H9 (cell line): ENCODE results near the gene NPIPA3. TPM values are rescaled to one million over a fixed set of nuclear protein-coding genes. Genes with fewer than 3 reads are reported as not detected.
A peak's percentile ranks its signal among the peaks of the same experiment; 100 is the strongest.

ENCODE experiments used
- DNase-seq: peaks from one replicate; pipeline ENCODE4 v3.0.0-alpha.2; 2017
- H2AFZ ChIP-seq: one replicate; pipeline ENCODE4 v1.6.1; 2013; ENCODE audit warnings: mild to moderate bottlenecking, low read length, control low read depth, moderate library complexity
- H2AK5ac ChIP-seq: 2 replicates; pipeline ENCODE4 v1.6.1; 2013; ENCODE audit warnings: low read length, control low read depth, mixed read lengths; ENCODE audit not compliant: insufficient read length
- H2BK120ac ChIP-seq: one replicate; pipeline ENCODE4 v1.6.1; 2013; ENCODE audit warnings: low read depth, mild to moderate bottlenecking, low read length, control low read depth, inconsistent platforms; ENCODE audit not compliant: poor library complexity, severe bottlenecking
- H2BK12ac ChIP-seq: 2 replicates; pipeline ENCODE4 v1.6.1; 2013; ENCODE audit warnings: low read length, control low read depth, mixed read lengths, low read depth; ENCODE audit not compliant: insufficient read length
- H2BK15ac ChIP-seq: 2 replicates; pipeline ENCODE4 v1.6.1; 2013; ENCODE audit warnings: low read depth, low read length, control low read depth
- H2BK20ac ChIP-seq: one replicate; pipeline ENCODE4 v1.6.1; 2013; ENCODE audit warnings: low read depth, mild to moderate bottlenecking, low read length, control low read depth, inconsistent platforms; ENCODE audit not compliant: poor library complexity, severe bottlenecking
- H2BK5ac ChIP-seq: 2 replicates; pipeline ENCODE4 v1.6.1; 2013; ENCODE audit warnings: low read length, control low read depth, mixed read lengths; ENCODE audit not compliant: insufficient read length
- H3K14ac ChIP-seq: 2 replicates; pipeline ENCODE4 v1.6.1; 2013; ENCODE audit warnings: low read length, control low read depth; ENCODE audit not compliant: insufficient read depth
- H3K18ac ChIP-seq: 2 replicates; pipeline ENCODE4 v1.6.1; 2013; ENCODE audit warnings: low read depth, mild to moderate bottlenecking, mixed read lengths, low read length, control low read depth; ENCODE audit not compliant: insufficient read length
- H3K23ac ChIP-seq: 2 replicates; pipeline ENCODE4 v1.6.1; 2013; ENCODE audit warnings: low read length, control low read depth, mixed read lengths, low read depth; ENCODE audit not compliant: insufficient read length
- H3K23me2 ChIP-seq: 2 replicates; pipeline ENCODE4 v1.6.1; 2013; ENCODE audit warnings: low read depth, mild to moderate bottlenecking, mixed read lengths, low read length, control low read depth; ENCODE audit not compliant: insufficient read length, poor library complexity, severe bottlenecking
- H3K27ac ChIP-seq: 2 replicates; pipeline ENCODE4 v1.5.1; 2013; ENCODE audit warnings: low read length, control low read depth, mixed read lengths, low read depth; ENCODE audit not compliant: insufficient read length
- H3K27me3 ChIP-seq: 2 replicates; pipeline ENCODE4 v1.6.1; 2013; ENCODE audit warnings: low read length, control low read depth, inconsistent platforms; ENCODE audit not compliant: insufficient read depth
- H3K4ac ChIP-seq: 2 replicates; pipeline ENCODE4 v1.6.1; 2013; ENCODE audit warnings: low read depth, mild to moderate bottlenecking, control low read depth, inconsistent platforms, low read length, moderate library complexity
- H3K4me1 ChIP-seq: 2 replicates; pipeline ENCODE4 v1.6.1; 2013; ENCODE audit warnings: low read length, control low read depth, inconsistent platforms; ENCODE audit not compliant: insufficient read depth
- H3K4me2 ChIP-seq: 2 replicates; pipeline ENCODE4 v1.6.1; 2013; ENCODE audit warnings: low read length, control low read depth, mixed read lengths; ENCODE audit not compliant: insufficient read length, insufficient read depth
- H3K56ac ChIP-seq: 2 replicates; pipeline ENCODE4 v1.6.1; 2013; ENCODE audit warnings: low read depth, mild to moderate bottlenecking, mixed read lengths, low read length, control low read depth; ENCODE audit not compliant: insufficient read length
- H3K79me1 ChIP-seq: 2 replicates; pipeline ENCODE4 v1.6.1; 2013; ENCODE audit warnings: low read depth, mild to moderate bottlenecking, moderate library complexity, low read length, control low read depth, inconsistent platforms; ENCODE audit not compliant: insufficient read depth, poor library complexity, severe bottlenecking
- H3K79me2 ChIP-seq: 2 replicates; pipeline ENCODE4 v1.6.1; 2013; ENCODE audit warnings: low read length, control low read depth, inconsistent platforms; ENCODE audit not compliant: insufficient read depth
- H3K9ac ChIP-seq: 2 replicates; pipeline ENCODE4 v1.6.1; 2013; ENCODE audit warnings: low read length, control low read depth, mixed read lengths; ENCODE audit not compliant: insufficient read length; ENCODE audit errors: extremely low read depth
- H3K9me3 ChIP-seq: one replicate; pipeline ENCODE4 v1.6.1; 2013; ENCODE audit warnings: low read depth, low read length, inconsistent platforms; ENCODE audit not compliant: control insufficient read depth
- H3T11ph ChIP-seq: one replicate; pipeline ENCODE4 v1.6.1; 2013; ENCODE audit warnings: mild to moderate bottlenecking, low read length, control low read depth, inconsistent platforms
- H4K20me1 ChIP-seq: one replicate; pipeline ENCODE4 v1.6.1; 2013; ENCODE audit not compliant: control insufficient read depth, insufficient read length, insufficient read depth
- H4K5ac ChIP-seq: 2 replicates; pipeline ENCODE4 v1.6.1; 2013; ENCODE audit warnings: low read depth, mild to moderate bottlenecking, mixed read lengths, low read length, control low read depth; ENCODE audit not compliant: insufficient read length
- H4K8ac ChIP-seq: replicated peaks from 2 replicates; pipeline ENCODE4 v1.6.1; 2013; ENCODE audit warnings: low read length, control low read depth, mixed read lengths, low read depth; ENCODE audit not compliant: insufficient read length
- H4K91ac ChIP-seq: 2 replicates; pipeline ENCODE4 v1.6.1; 2013; ENCODE audit warnings: low read depth, mild to moderate bottlenecking, moderate library complexity, mixed read lengths, low read length, control low read depth; ENCODE audit not compliant: insufficient read length
- H3K27ac Mint-ChIP-seq, 3 experiments: 2 replicates in 2 of 3; 3 replicates in 1 of 3; pipeline ENCODE4 v1.8.0; 2020 to 2021; ENCODE audit warnings: mixed read lengths in 3 of 3, mild to moderate bottlenecking in 1 of 3, moderate library complexity in 1 of 3
- H3K27me3 Mint-ChIP-seq: 2 replicates; pipeline ENCODE4 v1.8.0; 2021; ENCODE audit warnings: low read depth, mild to moderate bottlenecking, moderate library complexity, mixed read lengths
- H3K36me3 Mint-ChIP-seq, 3 experiments: 2 replicates in 2 of 3; 3 replicates in 1 of 3; pipeline ENCODE4 v1.8.0; 2020 to 2021; ENCODE audit warnings: low read depth in 3 of 3, mixed read lengths in 3 of 3; ENCODE audit not compliant: insufficient read depth in 1 of 3
- H3K4me1 Mint-ChIP-seq, 2 experiments: 2 replicates each; pipeline ENCODE4 v1.8.0; 2020; ENCODE audit warnings: mixed read lengths in 2 of 2
- H3K4me3 Mint-ChIP-seq, 2 experiments: 2 replicates in 1 of 2; 3 replicates in 1 of 2; pipeline ENCODE4 v1.8.0; 2020 to 2021; ENCODE audit warnings: mild to moderate bottlenecking in 2 of 2, mixed read lengths in 2 of 2, moderate library complexity in 1 of 2
- H3K9me3 Mint-ChIP-seq, 2 experiments: 2 replicates in 1 of 2; 3 replicates in 1 of 2; pipeline ENCODE4 v1.8.0; 2020; ENCODE audit warnings: mild to moderate bottlenecking in 2 of 2, mixed read lengths in 2 of 2, moderate library complexity in 1 of 2
- WGBS: extraction: QIAGEN DNeasy Blood & Tissue Kit; methylation state at CpG from one replicate; pipeline ENCODE4 v1.1.7; 2013; ENCODE audit warnings: missing lambda C conversion rate, low lambda C conversion rate, mixed read lengths; ENCODE audit not compliant: insufficient read length; ENCODE audit errors: extremely low coverage; 5-methylcytosine and 5-hydroxymethylcytosine counted together
- total RNA-seq: library from RNA; stranded (reverse); gene quantifications from 2 replicates; pipeline ENCODE4 v1.2.1, GENCODE V29; 2021
- TF ChIP-seq, protein P1 (sequence below): fragments of 200-600 bp; sonication (generic); conservative IDR thresholded peaks from 3 replicates; pipeline ENCODE4 v1.8.0; 2021; ENCODE audit warnings: antibody characterized with exemption, mild to moderate bottlenecking

The NPIPA3 gene
- total RNA-seq, 1 experiment from 2014 or later = 1.3 TPM

DNA sequence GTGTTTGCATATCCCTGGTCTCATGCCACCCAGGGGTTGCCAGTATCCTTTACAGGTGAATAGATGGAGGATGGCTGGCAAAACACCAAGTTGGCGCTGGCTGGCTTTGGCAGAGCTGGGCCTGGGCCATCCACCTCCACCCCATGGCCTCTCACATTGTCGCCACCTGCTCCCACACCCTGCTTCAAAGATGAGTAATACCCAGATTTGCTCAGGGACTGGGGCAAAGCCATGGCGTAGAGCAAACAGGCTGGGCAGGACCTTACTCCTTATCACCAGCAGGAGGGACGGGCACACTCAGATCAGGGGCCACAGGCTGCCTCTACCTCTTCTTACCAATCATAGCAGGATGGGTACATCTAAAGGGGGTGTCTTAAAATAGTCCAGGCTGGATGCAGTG is 33.4 kb upstream of the NPIPA3 start:
- Histone ChIP-seq H3K18ac (no peak overlapping the region), H4K5ac (no peak overlapping the region), H3K14ac (no peak overlapping the region), H4K20me1 (peaks cover 3% of the 10 kb centered on the region), H2BK120ac (no peak overlapping the region), H3T11ph (no peak overlapping the region), H3K27ac (no peak overlapping the region), H2BK20ac (no peak overlapping the region), H2AFZ (no peak overlapping the region), H3K27me3 (no peaks in the 10 kb centered on the region), H2AK5ac (no peak overlapping the region), H3K9ac (no peak overlapping the region), H3K4me2 (no peak overlapping the region), H3K23ac (no peak overlapping the region), H2BK5ac (no peak overlapping the region), H3K79me1 (no peaks in the 10 kb centered on the region), H4K8ac (no peak overlapping the region), H3K4me1 (no peaks in the 10 kb centered on the region), H3K4ac (no peak overlapping the region), H3K9me3 (no peaks in the 10 kb centered on the region), H3K23me2 (no peaks in the 10 kb centered on the region), H2BK12ac (no peak overlapping the region), H3K56ac (no peak overlapping the region), H2BK15ac (no peak overlapping the region), H3K79me2 (no peaks in the 10 kb centered on the region), H4K91ac (no peak overlapping the region)
- peak; percentile 30 for DNase-seq
- no CpG with 5 or more reads among the region's 4 CpGs for WGBS
- Mint-ChIP-seq H3K27ac (no peak overlapping the region; a peak in 1 of 7 replicates), H3K4me1 (no peaks in the 10 kb centered on the region), H3K4me3 (no peak overlapping the region), H3K9me3 (no peaks in the 10 kb centered on the region), H3K27me3 (no peaks in the 10 kb centered on the region), H3K36me3 (peaks cover 19 to 43% (median 39%) of the 10 kb centered on the region in 3 experiments; a peak in 6 of 7 replicates)
- TF ChIP-seq, protein P1, sequence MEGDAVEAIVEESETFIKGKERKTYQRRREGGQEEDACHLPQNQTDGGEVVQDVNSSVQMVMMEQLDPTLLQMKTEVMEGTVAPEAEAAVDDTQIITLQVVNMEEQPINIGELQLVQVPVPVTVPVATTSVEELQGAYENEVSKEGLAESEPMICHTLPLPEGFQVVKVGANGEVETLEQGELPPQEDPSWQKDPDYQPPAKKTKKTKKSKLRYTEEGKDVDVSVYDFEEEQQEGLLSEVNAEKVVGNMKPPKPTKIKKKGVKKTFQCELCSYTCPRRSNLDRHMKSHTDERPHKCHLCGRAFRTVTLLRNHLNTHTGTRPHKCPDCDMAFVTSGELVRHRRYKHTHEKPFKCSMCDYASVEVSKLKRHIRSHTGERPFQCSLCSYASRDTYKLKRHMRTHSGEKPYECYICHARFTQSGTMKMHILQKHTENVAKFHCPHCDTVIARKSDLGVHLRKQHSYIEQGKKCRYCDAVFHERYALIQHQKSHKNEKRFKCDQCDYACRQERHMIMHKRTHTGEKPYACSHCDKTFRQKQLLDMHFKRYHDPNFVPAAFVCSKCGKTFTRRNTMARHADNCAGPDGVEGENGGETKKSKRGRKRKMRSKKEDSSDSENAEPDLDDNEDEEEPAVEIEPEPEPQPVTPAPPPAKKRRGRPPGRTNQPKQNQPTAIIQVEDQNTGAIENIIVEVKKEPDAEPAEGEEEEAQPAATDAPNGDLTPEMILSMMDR = peak; percentile 19; the same call in 2 of the 3 replicates
